HUES64 (cell line): ENCODE measurements around the gene C10orf143.
"Not testable (repeated sequence)": the region's sequence is repeated elsewhere in the genome, so short reads cannot be mapped to it uniquely, and the experiment has no call there.

ENCODE experiments used
- H3K27ac ChIP-seq: 2 replicates; pipeline ENCODE4 v1.7.0; 2013; ENCODE audit warnings: low read depth, low read length, inconsistent platforms
- H3K27me3 ChIP-seq: 2 replicates; pipeline ENCODE4 v1.6.1; 2013; ENCODE audit warnings: mild to moderate bottlenecking, low read length; ENCODE audit not compliant: insufficient read depth
- H3K36me3 ChIP-seq: 2 replicates; pipeline ENCODE4 v1.6.1; 2013; ENCODE audit warnings: mild to moderate bottlenecking, low read length; ENCODE audit not compliant: insufficient read depth
- H3K4me1 ChIP-seq: 2 replicates; pipeline ENCODE4 v1.6.1; 2013; ENCODE audit warnings: mild to moderate bottlenecking, low read length, moderate library complexity; ENCODE audit not compliant: insufficient read depth
- H3K4me3 ChIP-seq: 2 replicates; pipeline ENCODE4 v1.5.1; 2013; ENCODE audit warnings: mild to moderate bottlenecking, low read length, moderate library complexity
- H3K9ac ChIP-seq: 2 replicates; pipeline ENCODE4 v1.6.1; 2013; ENCODE audit warnings: mild to moderate bottlenecking, low read depth, low read length
- H3K9me3 ChIP-seq: 2 replicates; pipeline ENCODE4 v1.6.1; 2013; ENCODE audit warnings: low read depth, low read length; ENCODE audit not compliant: insufficient read depth
- WGBS: fragments of 150-250, 120-280 bp; methylation state at CpG from one replicate; pipeline ENCODE4 v1.1.7; 2013; ENCODE audit warnings: missing lambda C conversion rate; 5-methylcytosine and 5-hydroxymethylcytosine counted together

The C10orf143 gene

DNA sequence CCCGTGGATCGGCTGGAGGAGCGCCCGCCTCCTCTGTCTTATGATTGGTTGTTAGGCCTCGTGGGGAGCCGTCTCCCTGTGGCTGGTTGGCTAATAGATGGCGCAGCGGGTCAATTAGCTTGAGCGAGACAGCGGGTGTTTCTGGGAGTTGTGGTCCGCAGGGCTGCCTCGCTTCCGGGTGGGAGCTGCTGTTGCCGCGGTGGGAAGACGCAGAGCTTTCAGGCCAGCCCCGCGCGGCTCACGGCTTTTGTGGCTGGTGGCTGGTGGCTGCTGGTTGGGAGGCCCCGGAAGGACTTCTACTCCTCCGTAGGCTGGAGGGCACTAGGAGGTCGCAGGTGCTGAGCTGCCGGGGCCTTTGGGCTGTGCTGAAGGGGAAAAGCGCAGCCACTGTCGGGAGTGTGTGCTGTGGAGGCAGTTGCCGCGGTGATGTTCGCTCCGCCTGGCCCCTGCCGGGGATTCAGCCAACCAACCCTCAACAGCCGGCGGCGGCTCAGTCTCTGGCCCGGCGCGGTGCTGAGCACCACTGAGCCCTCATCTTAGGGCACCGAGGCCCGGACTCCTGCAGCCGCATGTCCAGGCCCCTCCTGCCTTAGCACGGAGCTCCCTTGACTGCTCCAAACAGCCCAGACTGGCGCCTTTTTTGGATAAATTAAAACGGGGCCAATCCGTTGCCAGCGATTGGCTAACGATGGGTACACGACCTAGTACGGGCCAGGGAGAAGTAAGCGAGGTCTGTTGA is 652 bp upstream of the C10orf143 start:
- Histone ChIP-seq H3K9me3 (no peaks in the 10 kb centered on the region; the same call in 1 of the 2 replicates), H3K27me3 (0 out of 2 replicates have a peak, but pooled peaks cover 4% of the 10 kb centered on the region), H3K9ac (peak overlapping the region; percentile 88), H3K4me1 (peaks cover 11% of the 10 kb centered on the region), H3K27ac (peak overlapping the region; percentile 93), H3K36me3 (no peaks in the 10 kb centered on the region), H3K4me3 (peak overlapping the region; percentile 99)
- WGBS, result 3% methylated on average over 49 of the region's 49 CpGs

DNA sequence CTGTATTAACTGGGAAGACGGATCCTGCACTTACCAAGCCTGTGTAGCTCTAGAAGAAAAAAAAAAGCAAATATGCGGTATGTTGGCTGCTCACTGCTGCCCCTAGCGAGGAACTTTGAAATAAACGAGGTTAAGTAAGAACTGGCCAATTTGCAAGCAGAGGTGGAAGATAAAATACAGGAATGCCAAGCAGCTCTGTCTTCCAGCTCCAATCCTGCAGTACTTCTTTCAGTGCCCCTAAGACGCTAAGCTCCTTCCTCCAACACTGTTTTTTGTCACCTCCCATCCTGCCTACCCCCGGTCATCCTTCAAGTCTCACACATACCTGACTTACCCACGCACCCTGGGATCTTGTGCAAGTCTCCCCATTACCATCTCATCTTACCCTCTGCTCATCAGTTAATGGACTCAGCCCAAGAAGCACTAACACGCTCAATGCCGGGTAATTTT is 809 bp downstream of the C10orf143 start:
- 3% methylated on average over 9 of the region's 9 CpGs for WGBS

DNA sequence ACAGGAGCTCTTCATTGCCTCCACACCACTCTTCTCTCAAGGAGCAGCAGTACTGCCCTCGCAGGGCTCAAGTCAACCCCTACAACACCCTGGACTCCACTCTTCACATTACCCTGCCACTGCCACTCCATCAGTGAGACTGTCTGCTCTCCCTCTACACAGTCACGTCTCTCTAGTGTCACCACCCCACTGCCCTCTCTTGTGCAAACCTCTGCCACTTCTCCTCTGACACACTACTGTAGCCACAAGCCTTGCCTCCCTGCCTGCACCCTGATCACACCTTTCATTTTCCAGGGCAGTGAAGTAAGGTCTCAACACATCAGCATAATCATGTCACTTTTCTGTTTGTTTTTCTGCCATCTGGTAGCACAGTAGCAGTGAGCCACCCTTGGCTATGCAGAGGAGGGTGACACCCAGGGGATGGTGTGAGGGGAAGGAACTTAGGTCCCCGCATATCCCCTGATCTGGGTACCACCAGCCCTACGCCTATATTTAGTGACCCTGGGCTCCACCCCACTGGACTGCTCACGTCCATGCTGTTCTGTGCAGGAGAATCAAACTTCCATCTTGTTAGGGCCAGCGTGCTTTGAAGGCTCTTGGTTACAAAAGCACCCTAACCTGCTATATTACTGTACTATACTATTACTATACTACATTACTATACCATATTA is 1.6 kb downstream of the C10orf143 start:
- WGBS, result 76% methylated on average over 6 of the region's 6 CpGs
- H3K4me3 ChIP-seq, result peak overlapping the region; percentile 99

More for the DNA sequence above, 809 bp downstream of the C10orf143 start:
- Histone ChIP-seq H3K36me3 (no peaks in the 10 kb centered on the region), H3K4me3 (peak overlapping the region; percentile 99), H3K9ac (peak overlapping the region; percentile 88), H3K27ac (peak overlapping the region; percentile 93), H3K9me3 (no peaks in the 10 kb centered on the region; the same call in 1 of the 2 replicates), H3K4me1 (peaks cover 11% of the 10 kb centered on the region), H3K27me3 (0 out of 2 replicates have a peak, but pooled peaks cover 4% of the 10 kb centered on the region)

DNA sequence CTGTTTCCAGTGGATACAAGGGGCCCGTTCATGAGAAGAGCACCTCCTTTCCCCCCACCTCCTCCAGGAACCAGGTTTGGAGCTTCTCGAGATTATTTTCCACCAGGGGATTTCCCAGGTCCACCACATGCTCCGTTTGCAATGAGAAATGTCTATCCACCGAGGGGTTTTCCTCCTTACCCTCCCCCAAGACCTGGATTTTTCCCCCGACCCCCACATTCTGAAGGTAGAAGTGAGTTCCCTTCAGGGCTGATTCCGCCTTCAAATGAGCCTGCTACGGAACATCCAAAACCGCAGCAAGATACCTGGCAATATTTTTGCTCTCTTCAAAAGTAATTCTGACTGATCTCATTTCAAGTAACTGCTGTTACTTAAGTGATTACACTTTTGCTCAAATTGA is 2.5 kb downstream of the C10orf143 start:
- H3K9me3 ChIP-seq, H3K9ac ChIP-seq, H3K27me3 ChIP-seq, H3K27ac ChIP-seq, H3K36me3 ChIP-seq, H3K4me3 ChIP-seq: not testable (repeated sequence)
- WGBS, result 86% methylated on average over 8 of the region's 8 CpGs
- H3K4me1 ChIP-seq, result peaks cover 11% of the 10 kb centered on the region

More for the DNA sequence above, 1.6 kb downstream of the C10orf143 start:
- Histone ChIP-seq H3K36me3 (no peaks in the 10 kb centered on the region), H3K27ac (no peak overlapping the region), H3K4me1 (peaks cover 11% of the 10 kb centered on the region), H3K9me3 (no peaks in the 10 kb centered on the region; the same call in 1 of the 2 replicates), H3K27me3 (0 out of 2 replicates have a peak, but pooled peaks cover 4% of the 10 kb centered on the region), H3K9ac (no peak overlapping the region)

DNA sequence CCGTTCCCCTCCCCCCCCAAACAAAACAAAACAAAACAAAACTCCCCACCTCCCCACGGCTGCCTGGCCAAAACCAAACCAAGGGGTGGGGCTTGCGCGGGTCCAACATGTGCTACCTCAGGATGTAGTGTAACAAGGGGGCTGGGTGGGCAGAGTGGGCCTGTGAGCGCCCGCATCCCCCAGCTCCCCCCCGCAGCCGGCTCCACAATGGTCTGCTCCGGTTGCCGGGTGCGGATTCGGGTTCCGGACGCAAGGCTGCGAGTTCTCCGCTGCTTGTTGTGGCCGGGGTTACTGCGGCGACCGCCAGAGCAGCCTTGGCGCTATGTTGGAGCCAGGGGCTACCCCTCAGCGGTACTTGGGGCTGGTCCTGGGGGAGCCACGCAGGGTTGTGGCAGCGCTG is 4.9 kb downstream of the C10orf143 start:
- H3K9ac ChIP-seq, result 0 out of 2 replicates have a peak overlapping the region, but pooled peaks have one; percentile 26
- no peaks in the 10 kb centered on the region for H3K9me3 ChIP-seq
- no peak overlapping the region for H3K27ac ChIP-seq
- H3K4me1 ChIP-seq, result peaks cover 11% of the 10 kb centered on the region
- WGBS, result 83% methylated on average over 24 of the region's 24 CpGs
- H3K36me3 ChIP-seq, result no peaks in the 10 kb centered on the region
- peak overlapping the region; percentile 38 for H3K4me3 ChIP-seq
- 0 out of 2 replicates have a peak, but pooled peaks cover 4% of the 10 kb centered on the region for H3K27me3 ChIP-seq

DNA sequence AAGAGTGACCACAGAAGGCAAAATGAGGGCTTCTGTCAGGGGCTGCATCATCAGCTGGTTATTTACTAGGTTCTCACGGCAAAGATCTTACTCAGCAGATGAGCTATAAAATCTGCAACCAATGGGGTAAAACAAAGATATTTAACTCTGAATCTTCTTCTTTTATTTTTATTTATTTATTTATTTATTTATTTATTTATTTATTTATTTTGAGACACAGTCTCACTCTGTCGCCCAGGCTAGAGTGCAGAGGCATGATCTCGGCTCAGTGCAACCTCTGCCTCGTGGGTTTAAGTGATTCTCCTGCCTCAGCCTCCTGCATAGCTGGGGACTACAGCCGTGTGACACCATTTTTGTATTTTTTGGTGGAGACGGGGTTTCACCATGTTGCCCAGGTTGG is 11.3 kb downstream of the C10orf143 start:
- no peak overlapping the region for H3K4me3 ChIP-seq
- H3K9ac ChIP-seq, result no peak overlapping the region
- WGBS, result 96% methylated on average over 6 of the region's 6 CpGs
- no peaks in the 10 kb centered on the region for H3K27me3 ChIP-seq
- no peaks in the 10 kb centered on the region for H3K36me3 ChIP-seq
- H3K4me1 ChIP-seq, result no peaks in the 10 kb centered on the region
- peaks cover 9% of the 10 kb centered on the region; the same call in 1 of the 2 replicates for H3K9me3 ChIP-seq
- H3K27ac ChIP-seq, result no peak overlapping the region

DNA sequence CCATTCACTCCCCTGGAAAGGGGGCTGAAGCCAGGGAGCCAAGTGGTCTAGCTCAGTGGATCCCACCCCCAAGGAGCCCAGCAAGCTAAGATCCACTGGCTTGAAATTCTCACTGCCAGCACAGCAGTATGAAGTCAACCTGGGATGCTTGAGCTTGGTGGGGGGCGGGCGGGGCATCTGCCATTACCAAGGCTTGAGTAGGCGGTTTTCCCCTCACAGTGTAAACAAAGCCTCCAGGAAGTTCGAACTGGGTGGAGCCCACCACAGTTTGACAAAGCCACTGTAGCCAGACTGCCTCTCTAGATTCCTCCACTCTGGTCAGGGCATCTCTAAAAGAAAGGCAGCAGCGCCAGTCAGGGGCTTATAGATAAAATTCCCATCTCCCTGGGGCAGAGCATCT is 20.1 kb downstream of the C10orf143 start:
- 72% methylated on average over 5 of the region's 5 CpGs for WGBS
- H3K4me1 ChIP-seq, H3K27ac ChIP-seq, H3K9ac ChIP-seq, H3K9me3 ChIP-seq, H3K4me3 ChIP-seq, H3K36me3 ChIP-seq, H3K27me3 ChIP-seq: not testable (repeated sequence)

DNA sequence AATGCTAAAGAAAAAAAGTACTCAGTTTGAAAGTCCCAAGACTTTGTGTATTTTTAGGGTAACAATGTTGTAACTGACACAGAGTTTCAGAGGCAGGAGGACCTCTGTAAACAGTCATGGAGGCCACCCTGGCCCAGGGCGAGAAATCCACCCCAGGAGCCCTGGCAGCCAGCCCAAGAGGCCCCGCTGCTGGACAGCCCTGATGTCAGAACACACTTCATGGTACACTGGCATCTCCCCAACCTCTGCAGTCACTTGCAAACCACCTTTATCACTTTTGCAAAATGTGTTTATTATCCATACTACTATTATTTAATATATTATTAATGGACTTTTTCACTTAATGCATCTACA is 30.2 kb downstream of the C10orf143 start:
- H3K27me3 ChIP-seq, result no peaks in the 10 kb centered on the region
- no peak overlapping the region for H3K27ac ChIP-seq
- no peak overlapping the region for H3K9ac ChIP-seq
- H3K4me3 ChIP-seq, result no peak overlapping the region
- peaks cover 7% of the 10 kb centered on the region for H3K4me1 ChIP-seq
- 0 out of 2 replicates have a peak, but pooled peaks cover 4% of the 10 kb centered on the region for H3K9me3 ChIP-seq
- H3K36me3 ChIP-seq, result no peaks in the 10 kb centered on the region
- WGBS, result 92% methylated on average over 2 of the region's 2 CpGs

DNA sequence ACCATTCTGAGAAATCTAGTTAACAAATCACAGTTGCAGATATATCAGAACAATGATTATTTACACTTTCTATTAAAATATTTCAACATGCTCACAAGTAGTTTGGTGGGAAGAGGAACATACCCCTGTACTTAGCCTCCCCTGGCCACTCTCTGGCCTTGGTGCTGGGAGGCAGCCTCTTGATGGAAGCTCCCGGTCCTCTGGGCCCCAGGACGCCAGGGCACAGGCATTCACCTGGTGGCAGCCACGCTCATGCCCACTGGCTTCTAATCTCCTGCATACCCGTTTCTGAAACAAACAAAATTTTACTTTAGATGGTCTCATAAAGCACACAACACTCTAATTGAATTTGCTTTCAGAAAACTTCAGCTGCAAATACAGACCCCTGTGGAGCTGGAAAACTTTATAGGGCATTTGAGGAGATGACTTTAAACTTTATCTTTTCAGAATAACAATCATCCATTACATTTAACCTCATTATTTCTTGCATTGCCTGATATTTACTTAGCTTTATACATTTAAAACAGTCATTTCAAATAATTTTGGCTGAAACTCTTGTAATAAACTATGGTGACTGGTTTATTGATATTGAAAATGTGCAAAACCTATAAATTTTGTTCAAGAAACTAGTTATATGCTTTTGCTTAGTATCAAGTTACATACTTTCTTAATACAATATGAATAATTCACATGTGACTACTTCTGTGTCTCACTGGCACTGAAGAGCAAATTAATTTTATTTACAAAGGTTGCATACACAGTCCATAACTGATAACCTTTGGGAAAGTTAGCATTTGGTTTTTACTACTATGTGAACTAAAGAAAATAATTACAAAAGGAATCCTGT is 30.8 kb downstream of the C10orf143 start:
- WGBS, result 63% methylated on average over 4 of the region's 4 CpGs
- Histone ChIP-seq H3K27ac (no peak overlapping the region), H3K9ac (no peak overlapping the region), H3K36me3 (no peaks in the 10 kb centered on the region), H3K4me3 (no peak overlapping the region), H3K9me3 (0 out of 2 replicates have a peak, but pooled peaks cover 4% of the 10 kb centered on the region), H3K27me3 (no peaks in the 10 kb centered on the region), H3K4me1 (peaks cover 7% of the 10 kb centered on the region)

DNA sequence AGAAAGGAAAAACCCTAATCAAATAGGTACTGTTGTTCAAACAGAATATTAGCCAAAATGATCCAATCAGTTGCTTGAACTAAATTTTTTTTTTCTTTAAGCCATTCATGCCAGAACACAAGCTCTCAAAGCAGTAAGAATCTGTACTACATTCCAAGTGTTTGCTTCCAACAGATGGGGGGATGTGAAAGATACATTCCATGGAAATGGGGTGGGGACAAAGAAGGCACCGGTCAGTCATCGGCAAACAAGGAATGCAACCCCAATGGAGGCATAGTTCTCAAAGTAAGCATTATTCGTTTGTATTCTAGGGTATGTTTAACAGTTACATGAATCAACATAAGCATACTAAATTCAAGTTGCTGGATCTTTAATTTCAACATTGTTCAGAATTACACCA is 32.5 kb downstream of the C10orf143 start:
- H3K4me1 ChIP-seq, result peaks cover 7% of the 10 kb centered on the region
- H3K27me3 ChIP-seq, result no peaks in the 10 kb centered on the region
- H3K4me3 ChIP-seq, result no peak overlapping the region
- H3K9me3 ChIP-seq, result 0 out of 2 replicates have a peak, but pooled peaks cover under 1% of the 10 kb centered on the region
- H3K36me3 ChIP-seq, result no peaks in the 10 kb centered on the region
- H3K9ac ChIP-seq, result no peak overlapping the region
- 62% methylated on average over 3 of the region's 3 CpGs for WGBS
- no peak overlapping the region for H3K27ac ChIP-seq
